ENCODE measurements around the gene FAM170A. TPM values are rescaled to one million over a fixed set of nuclear protein-coding genes. Genes with fewer than 3 reads are reported as not detected.

FAM170A gene
- total and polyA plus RNA-seq, 8 donors: not detected

DNA sequence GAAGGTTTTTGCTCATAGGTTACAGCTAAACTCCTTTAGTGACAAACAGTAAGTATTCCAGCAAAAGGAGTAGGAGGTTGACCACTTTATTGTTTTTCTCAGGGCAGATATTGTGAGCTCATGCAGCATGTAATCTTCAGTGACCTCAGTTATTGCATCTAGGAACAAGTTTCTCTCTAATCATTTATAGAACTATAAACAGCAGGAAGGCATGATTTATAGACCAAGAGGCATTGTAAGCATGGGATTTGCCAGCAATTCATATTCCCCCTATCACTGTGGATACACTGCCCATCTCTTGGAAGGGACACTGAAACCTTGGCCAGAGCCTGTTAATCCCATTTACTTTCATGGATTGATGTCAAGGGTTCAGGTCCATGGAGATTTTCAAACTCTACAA lies 15.4 kb upstream of the FAM170A start:
- H3K27me3 ChIP-seq: no peaks in the 10 kb centered on the region
- no peak for ATAC-seq
- H3K4me1 ChIP-seq: no peaks in the 10 kb centered on the region
- no peak overlapping the region for H3K4me3 ChIP-seq
- intact Hi-C loops (cut with DNase I): no loop called here
- no peak for DNase-seq
- TF ChIP-seq, protein P1, sequence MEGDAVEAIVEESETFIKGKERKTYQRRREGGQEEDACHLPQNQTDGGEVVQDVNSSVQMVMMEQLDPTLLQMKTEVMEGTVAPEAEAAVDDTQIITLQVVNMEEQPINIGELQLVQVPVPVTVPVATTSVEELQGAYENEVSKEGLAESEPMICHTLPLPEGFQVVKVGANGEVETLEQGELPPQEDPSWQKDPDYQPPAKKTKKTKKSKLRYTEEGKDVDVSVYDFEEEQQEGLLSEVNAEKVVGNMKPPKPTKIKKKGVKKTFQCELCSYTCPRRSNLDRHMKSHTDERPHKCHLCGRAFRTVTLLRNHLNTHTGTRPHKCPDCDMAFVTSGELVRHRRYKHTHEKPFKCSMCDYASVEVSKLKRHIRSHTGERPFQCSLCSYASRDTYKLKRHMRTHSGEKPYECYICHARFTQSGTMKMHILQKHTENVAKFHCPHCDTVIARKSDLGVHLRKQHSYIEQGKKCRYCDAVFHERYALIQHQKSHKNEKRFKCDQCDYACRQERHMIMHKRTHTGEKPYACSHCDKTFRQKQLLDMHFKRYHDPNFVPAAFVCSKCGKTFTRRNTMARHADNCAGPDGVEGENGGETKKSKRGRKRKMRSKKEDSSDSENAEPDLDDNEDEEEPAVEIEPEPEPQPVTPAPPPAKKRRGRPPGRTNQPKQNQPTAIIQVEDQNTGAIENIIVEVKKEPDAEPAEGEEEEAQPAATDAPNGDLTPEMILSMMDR (IDR thresholded peaks at IDR 0.05): no peak
- H3K27ac ChIP-seq: no peak overlapping the region
- H3K36me3 ChIP-seq: no peaks in the 10 kb centered on the region
- no peaks in the 10 kb centered on the region for H3K9me3 ChIP-seq

DNA sequence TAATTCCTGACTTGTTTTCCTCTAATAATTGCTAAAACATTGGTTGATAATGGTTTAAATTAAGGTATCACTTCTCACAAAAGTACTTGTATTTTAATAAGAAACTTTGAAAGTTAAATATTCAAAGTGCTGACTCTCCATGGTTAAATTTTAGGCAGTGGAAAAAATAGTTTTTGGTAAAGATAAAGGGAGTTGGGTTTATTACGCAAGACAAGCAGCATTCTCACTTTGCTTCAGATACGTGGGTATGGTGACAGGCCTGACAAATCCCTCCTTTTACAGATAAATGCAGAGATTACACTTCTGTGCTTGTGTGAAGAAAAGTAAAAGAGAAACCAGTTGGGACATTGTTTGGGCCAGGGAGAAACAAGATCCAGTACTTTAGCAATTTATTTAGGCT lies 14.5 kb upstream of the FAM170A start:
- ATAC-seq (no peak), DNase-seq (no peak)
- Histone ChIP-seq H3K27ac (no peak overlapping the region), H3K36me3 (no peaks in the 10 kb centered on the region), H3K9me3 (no peaks in the 10 kb centered on the region), H3K4me1 (no peaks in the 10 kb centered on the region), H3K4me3 (no peak overlapping the region), H3K27me3 (no peaks in the 10 kb centered on the region)
- intact Hi-C loops (cut with DNase I): no loop called here
- TF ChIP-seq, protein P1 (IDR thresholded peaks at IDR 0.05): no peak

DNA sequence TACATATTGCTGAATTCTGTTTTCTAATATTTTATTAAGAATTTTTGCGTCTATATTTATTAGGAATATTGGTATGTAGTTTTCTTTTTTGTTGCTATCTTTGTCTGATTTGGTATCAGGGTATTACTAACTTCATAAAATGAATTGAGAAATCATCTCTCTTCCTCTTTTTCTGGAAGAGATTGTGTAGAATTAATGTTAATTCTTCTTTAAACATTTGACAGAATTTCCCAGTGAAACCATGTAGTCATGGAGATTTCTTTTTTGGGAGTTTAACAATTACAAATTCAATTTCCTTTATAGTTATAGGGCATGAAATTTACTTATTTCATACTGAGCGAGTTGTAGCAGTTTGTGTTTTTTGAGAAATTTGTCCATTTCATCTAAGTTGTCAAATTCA lies 3.3 kb upstream of the FAM170A start:
- intact Hi-C loops (cut with DNase I): no loop called here
- H3K9me3 ChIP-seq: peaks cover 0 to 4% of the 10 kb centered on the region in 2 donors
- no peaks in the 10 kb centered on the region for H3K36me3 ChIP-seq
- TF ChIP-seq, protein P1 (IDR thresholded peaks at IDR 0.05): no peak
- no peaks in the 10 kb centered on the region for H3K27me3 ChIP-seq
- no peak overlapping the region for H3K27ac ChIP-seq
- H3K4me1 ChIP-seq: no peaks in the 10 kb centered on the region
- H3K4me3 ChIP-seq: no peak overlapping the region
- ATAC-seq: no peak
- DNase-seq: no peak

GRCh38 chr5:119630752-119631440 lies 1.5 kb downstream of the FAM170A start:
- DNase-seq (peak in 1 of 4 donors; percentile 32), ATAC-seq (peak; percentile 83)
- Histone ChIP-seq H3K9me3 (no peaks in the 10 kb centered on the region), H3K4me1 (no peaks in the 10 kb centered on the region), H3K27ac (no peak overlapping the region), H3K27me3 (no peaks in the 10 kb centered on the region), H3K36me3 (no peaks in the 10 kb centered on the region), H3K4me3 (no peak overlapping the region)
- intact Hi-C loops (cut with DNase I): no loop called here
- TF ChIP-seq, protein P1 (IDR thresholded peaks at IDR 0.05): no peak

GRCh38 chr5:119631660-119632059 lies 2.3 kb downstream of the FAM170A start:
- ATAC-seq: no peak
- TF ChIP-seq, protein P1 (IDR thresholded peaks at IDR 0.05): no peak
- H3K4me3 ChIP-seq: no peak overlapping the region

More at GRCh38 chr5:119631660-119632059, 2.3 kb downstream of the FAM170A start:
- Histone ChIP-seq H3K4me1 (no peaks in the 10 kb centered on the region), H3K9me3 (no peaks in the 10 kb centered on the region), H3K27ac (no peak overlapping the region), H3K27me3 (no peaks in the 10 kb centered on the region), H3K36me3 (no peaks in the 10 kb centered on the region)
- no peak for DNase-seq
- intact Hi-C loops (cut with DNase I): no loop called here

Measured in left lung (tissue), 10 donors.